ENCODE measurements around the gene SLC35G2.
A peak's percentile ranks its signal among the peaks of the same experiment; 100 is the strongest.
"Not testable (repeated sequence)": the region's sequence is repeated elsewhere in the genome, so short reads cannot be mapped to it uniquely, and the experiment has no call there.

Gene SLC35G2

DNA sequence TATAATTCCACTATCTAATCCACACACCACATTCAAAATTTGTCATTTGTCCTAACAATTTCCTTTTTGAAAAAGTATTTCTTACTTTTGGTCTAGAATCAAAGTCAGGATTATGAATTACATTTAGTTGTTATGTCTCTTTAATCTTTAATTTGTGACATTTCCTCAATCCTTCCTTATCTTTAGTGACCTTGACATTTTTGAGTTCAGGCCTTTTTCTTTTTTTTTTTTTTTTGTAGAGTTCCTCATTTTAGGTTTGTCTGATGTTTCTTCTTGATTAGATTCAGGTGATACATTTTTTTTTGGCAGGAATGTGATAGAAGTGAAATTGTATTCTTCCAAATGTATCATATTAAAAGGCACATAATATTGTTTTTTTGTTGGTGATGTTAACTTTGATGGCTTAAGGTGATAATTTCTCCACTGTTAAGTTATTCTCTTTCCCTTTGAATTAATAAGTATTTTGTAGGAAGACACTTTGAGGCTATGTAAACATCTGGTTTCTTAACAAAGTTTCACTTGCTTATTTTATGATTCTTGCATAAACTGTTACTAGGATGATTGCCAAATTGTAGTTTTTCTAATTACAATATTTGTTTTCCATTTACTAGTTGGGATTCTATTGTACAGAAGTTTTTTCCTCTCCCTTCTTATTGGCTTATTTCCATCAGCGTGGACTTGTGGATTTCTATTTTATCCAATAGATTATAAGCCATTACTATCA is 16.3 kb downstream of the SLC35G2 start:
- DNase-seq (ENCODE audit: extremely low read depth in 1 of 2, low read depth in 1 of 2): no peak

DNA sequence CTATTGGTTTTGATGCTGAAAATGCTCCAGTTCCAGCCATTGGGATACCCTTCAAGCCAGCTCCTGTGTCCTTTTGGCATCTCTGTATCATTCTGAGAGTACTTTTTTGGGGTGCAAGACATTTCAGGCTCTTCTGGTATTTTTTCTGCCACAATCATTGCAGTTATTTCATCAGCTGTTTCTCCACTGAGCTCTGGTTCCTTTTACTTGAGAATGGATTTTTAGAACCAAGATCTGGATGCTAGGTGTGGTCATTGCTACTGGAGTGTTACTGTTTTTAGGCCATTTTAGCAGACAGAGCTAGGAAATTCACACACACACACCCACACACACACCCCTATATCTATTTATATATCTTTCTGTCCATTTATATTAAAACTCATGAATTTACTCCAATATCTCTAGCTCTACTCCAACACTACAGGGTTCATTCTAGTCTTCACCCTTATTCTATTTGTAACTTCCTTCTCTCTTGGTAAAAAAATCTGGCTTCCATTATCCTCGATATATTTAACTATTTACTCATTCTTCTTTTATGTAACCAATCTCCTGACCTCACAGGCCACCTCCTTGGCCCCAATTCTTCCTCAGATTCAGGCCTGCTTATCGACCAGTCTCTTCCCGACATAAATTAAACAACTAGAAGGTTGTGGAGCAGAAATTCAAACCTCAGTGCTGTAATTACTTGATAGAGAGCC is 17.0 kb downstream of the SLC35G2 start:
- DNase-seq (ENCODE audit: extremely low read depth in 1 of 2, low read depth in 1 of 2): no peak

- no peak for DNase-seq (ENCODE audit: extremely low read depth in 1 of 2, low read depth in 1 of 2)
These were observed 17.7 kb downstream of the SLC35G2 start for GRCh38 chr3:136836511-136837156.

- no peak for DNase-seq (ENCODE audit: extremely low read depth in 1 of 2, low read depth in 1 of 2)
These were observed 20.0 kb downstream of the SLC35G2 start for GRCh38 chr3:136838641-136839555.

- DNase-seq (ENCODE audit: extremely low read depth in 1 of 2, low read depth in 1 of 2): no peak
These were observed 20.6 kb downstream of the SLC35G2 start for GRCh38 chr3:136839556-136839931.

- DNase-seq (ENCODE audit: extremely low read depth in 1 of 2, low read depth in 1 of 2): no peak
These were observed 21.3 kb downstream of the SLC35G2 start for GRCh38 chr3:136840252-136840651.

- no peak for DNase-seq (ENCODE audit: extremely low read depth in 1 of 2, low read depth in 1 of 2)
These were observed 23.4 kb downstream of the SLC35G2 start for GRCh38 chr3:136842294-136842693.

DNA sequence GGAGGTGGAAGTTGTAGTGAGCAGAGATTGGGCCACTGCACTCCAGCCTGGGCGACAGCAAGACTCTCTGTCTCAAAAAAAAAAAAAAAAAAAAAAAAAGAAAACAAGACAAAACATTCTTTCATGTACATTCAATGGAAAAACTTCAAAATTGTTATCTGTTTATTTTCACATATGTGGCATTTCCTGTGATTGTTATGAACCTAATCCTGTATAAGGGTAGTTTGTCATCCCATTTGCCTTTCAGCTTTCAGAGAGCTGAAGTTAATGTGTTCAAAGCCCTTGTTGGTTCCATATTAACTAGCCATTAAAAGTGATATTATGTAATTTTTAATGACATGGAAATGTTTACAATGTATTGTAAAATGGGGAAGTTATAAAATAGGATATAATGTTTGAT is 25.8 kb downstream of the SLC35G2 start:
- DNase-seq (ENCODE audit: extremely low read depth in 1 of 2, low read depth in 1 of 2): no peak

DNA sequence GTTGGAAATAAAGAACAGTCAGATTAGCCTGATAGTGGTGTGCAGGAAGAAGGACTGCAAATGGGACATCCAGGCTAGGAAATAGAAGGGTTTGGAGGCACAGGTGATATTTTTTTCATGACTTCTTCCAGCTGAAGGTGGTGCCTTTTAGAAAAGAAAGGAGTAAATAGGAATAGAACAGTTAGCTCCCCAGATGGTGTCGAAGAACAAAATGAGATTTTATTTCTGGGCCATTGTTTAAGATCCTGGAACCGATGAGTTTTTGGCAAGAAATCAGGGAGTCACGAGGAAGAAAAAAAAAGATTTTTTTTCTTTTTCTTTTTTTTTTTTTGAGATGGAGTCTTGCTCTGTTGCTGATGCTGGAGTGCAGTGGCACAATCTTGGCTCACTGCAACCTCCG is 33.3 kb downstream of the SLC35G2 start:
- no peak for DNase-seq (ENCODE audit: extremely low read depth in 1 of 2, low read depth in 1 of 2)

- DNase-seq (ENCODE audit: extremely low read depth in 1 of 2, low read depth in 1 of 2): no peak
These were observed 37.7 kb downstream of the SLC35G2 start for GRCh38 chr3:136856665-136857064.

DNA sequence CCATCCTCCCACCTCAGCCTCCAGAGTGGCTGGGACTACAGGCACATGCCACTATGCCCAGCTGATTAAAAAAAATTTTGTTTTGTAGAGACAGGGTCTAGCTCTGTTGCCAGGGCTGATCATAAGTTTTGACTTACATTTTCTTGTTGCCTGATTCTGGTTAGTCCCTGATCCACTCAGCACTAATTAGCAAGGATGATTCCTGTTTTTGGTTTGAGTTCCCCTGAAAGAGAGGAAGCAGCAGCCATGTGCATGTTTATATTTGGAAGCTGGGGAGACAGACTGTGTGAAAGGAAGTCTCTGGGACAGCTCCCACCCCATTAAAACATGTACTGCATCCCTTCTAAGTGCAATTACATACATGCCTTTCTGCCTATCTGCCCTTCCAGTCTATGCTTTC is 39.5 kb downstream of the SLC35G2 start:
- DNase-seq (ENCODE audit: extremely low read depth in 1 of 2, low read depth in 1 of 2): no peak

DNA sequence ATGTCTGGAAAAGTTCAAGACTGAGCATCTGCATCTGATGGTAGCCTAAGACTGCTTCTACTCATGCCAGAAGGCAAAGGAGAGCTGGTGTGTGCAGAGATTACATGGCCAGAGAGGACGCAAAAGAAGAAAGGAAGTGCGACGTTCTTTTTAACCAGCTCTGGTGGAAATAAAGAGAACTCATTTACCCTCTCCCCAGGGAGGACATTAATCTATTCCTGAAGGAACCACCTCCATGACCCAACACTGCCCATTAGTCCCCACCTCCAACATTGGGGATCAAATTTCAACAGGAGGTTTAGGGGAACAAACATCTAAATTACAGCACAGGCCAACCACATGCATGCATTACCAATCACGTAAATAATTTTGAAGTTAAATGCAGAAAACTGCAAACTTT is 41.6 kb downstream of the SLC35G2 start:
- DNase-seq (ENCODE audit: extremely low read depth in 1 of 2, low read depth in 1 of 2): no peak

- peak; percentile 97 to 98 for DNase-seq (ENCODE audit: extremely low read depth in 1 of 2, low read depth in 1 of 2)
These were observed 43.1 kb downstream of the SLC35G2 start, which contains the start of gene NCK1 for GRCh38 chr3:136861890-136862616. Gene NCK1 (plus strand): TSS chr3:136862208. CDS start chr3:136928002, 65,794 bp downstream.

DNA sequence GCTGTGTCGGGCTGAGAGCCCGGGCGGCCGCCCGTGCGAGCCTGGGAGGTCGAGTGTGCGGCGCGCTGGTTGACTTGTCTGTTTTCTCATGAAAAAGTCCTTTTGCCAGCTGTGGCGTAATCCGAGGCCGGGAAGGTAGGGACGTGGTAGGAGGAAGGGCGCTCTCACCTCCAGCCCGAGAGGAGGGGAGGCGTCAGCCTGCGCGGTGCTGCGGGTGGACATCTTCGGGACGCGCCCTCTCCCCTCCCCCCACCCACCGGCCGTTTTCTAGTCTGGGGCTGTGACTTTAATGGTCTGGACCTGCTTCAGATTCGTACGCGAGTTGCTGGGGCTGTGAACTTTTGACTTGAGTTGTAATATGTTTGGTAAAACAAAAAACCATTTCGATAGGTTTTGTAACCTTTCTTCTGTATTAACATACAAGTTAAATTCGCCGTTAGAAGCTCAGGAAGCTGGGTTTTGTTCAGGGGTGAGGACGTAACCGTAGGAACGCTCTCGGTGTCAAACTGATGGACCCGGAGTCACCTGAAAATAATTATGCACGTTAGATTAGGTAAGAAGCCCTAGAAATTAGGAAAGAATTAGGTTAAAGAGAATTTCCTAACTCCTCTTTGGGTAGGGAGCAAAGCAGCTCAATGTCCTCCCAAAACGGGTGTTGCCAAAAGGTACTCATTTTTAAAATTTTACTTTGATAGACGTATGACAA is 43.8 kb downstream of the SLC35G2 start:
- peak in 1 of 2 donors; percentile 3 for DNase-seq (ENCODE audit: extremely low read depth in 1 of 2, low read depth in 1 of 2)

DNA sequence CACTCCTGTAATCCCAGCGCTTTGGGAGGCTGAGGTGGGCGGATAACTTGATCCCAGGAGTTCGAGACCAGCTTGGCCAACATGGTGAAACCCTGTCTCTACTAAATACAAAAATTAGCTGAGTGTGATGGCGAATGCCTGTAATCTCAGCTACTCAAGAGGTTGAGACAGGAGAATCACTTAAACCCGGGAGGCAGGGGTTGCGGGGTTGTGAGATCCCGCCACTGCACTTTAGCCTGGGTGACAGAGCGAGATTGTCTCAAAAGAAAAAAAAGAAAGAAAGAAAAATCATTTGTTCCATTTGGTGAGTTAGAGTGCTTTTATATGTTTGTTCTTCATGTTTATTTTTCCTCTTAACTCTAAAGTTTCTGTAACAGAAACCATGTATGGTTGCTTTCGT is 50.4 kb downstream of the SLC35G2 start:
- no peak for DNase-seq (ENCODE audit: extremely low read depth in 1 of 2, low read depth in 1 of 2)

DNA sequence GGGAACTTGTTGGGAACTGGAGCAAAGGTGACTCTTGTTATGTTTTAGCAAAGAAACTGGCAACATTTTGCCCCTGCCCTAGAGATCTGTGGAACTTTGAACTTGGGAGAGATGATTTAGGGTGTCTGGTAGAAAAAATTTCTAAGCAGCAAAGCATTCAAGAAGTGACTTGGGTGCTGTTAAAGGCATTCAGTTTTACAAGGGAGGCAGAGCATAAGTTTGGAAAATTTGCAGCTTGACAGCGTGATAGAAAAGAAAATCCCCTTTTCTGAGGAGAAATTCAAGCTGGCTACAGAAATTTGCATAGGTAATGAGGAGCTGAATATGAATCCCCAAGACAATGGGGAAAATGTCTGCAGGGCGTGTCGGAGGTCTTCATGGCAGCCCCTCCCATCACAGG is 53.3 kb downstream of the SLC35G2 start:
- DNase-seq (ENCODE audit: extremely low read depth in 1 of 2, low read depth in 1 of 2): not testable (repeated sequence)

- not testable (repeated sequence) for DNase-seq (ENCODE audit: extremely low read depth in 1 of 2, low read depth in 1 of 2)
These were observed 60.6 kb downstream of the SLC35G2 start for GRCh38 chr3:136879510-136879909.

- no peak for DNase-seq (ENCODE audit: extremely low read depth in 1 of 2, low read depth in 1 of 2)
These were observed 63.6 kb downstream of the SLC35G2 start for GRCh38 chr3:136882571-136882970.

DNA sequence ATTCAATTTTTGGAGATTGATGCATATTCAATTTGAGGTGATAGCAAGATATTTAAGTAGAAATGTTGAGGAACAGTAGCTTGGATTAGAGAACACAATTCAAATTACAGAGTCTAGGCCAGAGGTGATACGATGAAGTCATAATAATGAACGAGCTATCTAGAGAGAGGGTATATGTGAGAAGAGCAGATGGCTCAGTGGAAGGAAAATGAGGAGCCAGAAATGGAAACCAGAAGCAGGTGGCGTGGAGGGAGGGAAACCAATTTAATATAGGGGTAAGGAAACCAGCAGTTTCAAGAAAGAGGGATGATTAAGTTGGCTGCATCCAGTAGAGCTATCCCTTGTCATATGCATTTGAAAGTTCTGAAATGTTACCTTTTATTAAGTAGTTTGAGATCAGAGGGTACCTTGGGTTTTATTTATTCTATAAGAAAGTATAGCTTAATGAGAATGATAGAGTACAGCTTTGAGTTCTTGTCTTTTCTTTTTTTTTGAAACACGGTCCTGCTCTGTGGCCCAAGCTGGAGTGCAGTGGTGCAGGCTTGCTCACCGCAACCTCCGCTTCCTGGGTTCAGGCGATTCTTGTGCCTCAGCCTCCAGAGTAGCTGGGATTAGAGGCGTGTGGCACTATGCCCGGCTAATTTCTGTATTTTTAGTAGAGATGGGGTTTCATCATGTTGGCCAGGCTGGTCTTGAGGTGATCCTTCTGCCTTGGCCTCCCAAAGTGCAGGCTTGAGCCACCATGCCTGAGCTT is 65.2 kb downstream of the SLC35G2 start:
- DNase-seq (ENCODE audit: extremely low read depth in 1 of 2, low read depth in 1 of 2): no peak
